NCI-H128 (cell line): ENCODE results near the gene TRERF1.
"Not testable (repeated sequence)": the region's sequence is repeated elsewhere in the genome, so short reads cannot be mapped to it uniquely, and the experiment has no call there.

Experiments
- DNase-seq: peaks from one replicate; lab custom pipeline; 2025; ENCODE audit not compliant: unreplicated experiment; lab: John Stamatoyannopoulos, UW

Gene TRERF1

GRCh38 chr6:42451333-42452170, at the start of gene TRERF1:
TSS of gene TRERF1 (minus strand) at chr6:42451926. CDS start at chr6:42269590, 182,336 bp downstream.
- DNase-seq = peak; percentile 74

DNA sequence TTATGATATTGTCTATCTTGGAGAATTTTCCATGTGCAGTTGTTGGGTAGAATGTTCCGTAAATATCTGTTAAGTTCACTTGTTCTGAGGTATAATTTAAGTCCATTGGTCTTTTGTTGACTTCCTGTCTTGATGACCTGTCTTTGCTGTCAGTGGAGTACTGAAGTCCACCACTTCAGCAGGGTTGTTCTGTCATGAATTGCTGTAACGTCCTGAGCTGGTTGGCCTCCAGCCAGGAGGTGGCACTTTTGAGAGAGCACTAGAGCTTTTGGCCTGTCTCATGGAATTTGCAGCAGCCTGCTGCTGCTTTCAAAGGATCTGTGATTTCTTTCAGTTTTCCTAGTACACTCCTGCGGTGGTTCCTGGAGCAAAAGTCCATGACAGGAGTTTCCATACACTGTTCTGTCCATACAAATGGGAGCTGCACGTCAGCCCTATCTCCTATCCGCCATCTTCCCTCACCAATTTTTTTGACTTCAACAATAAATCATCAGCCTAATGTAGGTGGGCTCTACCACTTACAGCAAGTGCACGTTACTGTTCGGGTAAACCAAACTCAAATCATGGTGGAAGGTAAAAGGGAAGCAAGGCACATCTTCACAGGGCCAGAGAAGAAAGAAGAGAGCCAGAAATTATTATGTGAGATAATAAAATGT, 46.9 kb upstream of the TRERF1 start:
- DNase-seq = no peak

DNA sequence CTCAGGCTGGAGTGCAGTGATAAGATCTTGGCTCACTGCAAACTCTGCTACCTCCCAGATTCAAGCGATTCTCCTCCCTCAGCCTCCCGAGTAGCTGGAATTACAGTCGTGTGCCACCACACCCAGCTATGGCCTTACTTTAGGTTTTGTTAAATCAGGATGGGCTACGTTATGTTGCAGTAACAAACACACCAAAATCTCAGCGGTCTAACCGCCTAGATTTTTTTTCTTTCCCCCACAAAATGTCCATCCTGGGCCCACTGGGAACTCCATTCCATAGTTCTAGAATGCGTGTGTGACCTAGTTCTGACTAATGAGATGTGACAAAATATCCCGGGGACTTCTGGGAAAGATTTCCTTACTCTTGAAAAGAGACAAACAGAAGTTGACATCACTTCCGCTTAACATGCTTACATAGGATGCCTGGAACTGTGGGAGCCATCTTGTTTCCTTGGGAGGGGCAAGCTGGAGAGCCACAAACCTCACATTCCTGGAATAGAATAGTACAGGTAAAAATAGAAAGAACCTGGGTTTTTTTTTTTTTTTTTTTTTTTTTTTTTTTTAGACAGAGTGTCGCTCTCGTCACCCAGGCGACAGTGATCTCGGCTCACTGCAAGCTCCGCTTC, 42.3 kb upstream of the TRERF1 start:
- DNase-seq = no peak

GRCh38 chr6:42488129-42488528, 36.4 kb upstream of the TRERF1 start:
- no peak for DNase-seq

DNA sequence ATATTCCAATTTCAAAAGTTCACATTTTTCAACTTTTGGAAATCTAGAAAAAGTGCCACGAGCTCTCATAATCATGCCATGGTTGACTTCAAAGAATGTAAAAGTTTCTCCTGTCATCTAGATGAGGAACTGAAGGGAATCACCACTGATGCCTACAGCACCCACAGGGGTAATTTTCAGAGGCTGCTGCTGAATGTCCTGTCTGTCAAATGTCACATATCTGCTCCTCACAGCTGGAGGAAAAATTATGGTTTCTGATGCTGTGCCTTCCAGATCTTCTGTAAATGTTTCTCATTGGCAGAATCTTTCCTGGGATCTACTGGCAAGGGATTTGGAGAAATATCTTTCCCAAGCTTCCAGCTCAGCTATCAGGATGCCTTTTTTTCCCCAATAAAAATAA, 32.5 kb upstream of the TRERF1 start:
- no peak for DNase-seq

DNA sequence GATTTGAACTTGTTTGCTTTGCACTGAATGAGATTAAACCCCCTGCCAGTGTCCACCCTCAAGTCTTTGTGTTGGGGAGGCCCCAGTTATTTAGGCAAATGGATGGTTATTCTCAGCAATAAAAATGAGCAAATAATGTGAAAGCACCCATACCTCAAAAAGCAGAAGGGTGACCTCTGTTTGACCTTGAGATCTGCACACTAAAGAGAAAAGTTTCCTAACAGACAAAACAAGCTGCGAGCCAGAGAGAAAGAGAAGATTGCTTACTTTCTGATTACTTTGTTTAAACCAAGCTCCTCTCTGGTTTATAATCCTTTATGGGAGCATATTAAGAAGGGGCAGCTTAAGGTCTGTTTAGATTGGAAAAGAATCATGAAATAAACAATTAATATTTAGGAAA, 30.4 kb upstream of the TRERF1 start:
- DNase-seq = no peak

DNA sequence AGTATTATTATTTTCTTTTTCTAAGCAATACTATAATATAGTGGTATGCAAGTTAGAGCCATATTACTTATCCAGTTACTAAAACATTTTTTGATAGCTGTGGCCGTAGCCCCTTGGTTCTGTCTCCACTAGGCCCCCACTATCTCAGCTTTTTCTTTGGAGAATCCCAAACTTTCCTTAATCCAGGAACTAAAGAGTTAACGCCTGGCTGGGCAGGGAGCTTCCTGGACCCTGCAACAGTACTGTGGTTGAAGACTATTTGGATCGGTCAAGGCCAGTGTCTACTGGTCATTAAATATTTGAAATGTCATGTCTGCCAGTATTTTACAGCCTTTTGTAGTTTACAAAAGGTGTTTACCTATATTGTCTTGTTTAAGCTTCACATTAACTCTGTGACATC, 20.0 kb upstream of the TRERF1 start:
- DNase-seq = no peak

DNA sequence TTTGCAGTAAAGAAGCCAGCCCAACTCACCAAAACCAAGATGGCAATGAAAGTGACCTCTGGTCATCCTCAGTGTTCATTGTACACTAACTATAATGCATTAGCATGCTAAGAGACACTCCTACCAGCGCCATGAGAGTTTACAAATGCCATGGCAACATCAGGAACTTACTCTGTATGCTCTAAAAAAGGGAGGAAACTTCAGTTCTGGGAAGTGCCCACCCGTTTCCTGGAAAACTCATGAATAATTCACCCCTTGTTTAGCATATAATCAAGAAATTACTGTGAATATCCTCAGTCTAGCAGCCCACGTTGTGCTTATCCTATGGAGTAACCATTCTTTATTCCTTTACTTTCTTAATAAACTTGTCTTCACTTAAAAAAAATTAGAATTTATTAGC, 19.4 kb upstream of the TRERF1 start:
- no peak for DNase-seq

GRCh38 chr6:42468273-42468672, 16.5 kb upstream of the TRERF1 start:
- DNase-seq = no peak

DNA sequence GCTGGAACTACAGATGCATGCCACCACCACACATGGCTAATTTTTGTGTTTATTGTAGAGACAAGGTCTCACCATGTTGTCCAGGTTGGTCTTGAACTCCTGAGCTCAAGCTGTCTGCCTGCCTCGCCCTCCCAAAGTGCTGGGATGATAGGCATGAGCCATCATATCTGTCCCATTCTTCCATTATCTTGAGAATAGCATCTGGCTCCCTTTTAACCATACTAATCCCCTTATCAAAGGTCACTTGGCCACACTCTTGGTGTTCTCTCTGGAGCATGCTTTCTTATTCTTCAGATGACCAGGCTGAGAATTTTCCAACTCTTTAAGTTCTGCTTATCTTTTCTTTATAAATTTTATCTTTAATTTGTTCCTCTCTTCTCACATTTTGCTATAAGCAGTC, 15.9 kb upstream of the TRERF1 start:
- DNase-seq = no peak

DNA sequence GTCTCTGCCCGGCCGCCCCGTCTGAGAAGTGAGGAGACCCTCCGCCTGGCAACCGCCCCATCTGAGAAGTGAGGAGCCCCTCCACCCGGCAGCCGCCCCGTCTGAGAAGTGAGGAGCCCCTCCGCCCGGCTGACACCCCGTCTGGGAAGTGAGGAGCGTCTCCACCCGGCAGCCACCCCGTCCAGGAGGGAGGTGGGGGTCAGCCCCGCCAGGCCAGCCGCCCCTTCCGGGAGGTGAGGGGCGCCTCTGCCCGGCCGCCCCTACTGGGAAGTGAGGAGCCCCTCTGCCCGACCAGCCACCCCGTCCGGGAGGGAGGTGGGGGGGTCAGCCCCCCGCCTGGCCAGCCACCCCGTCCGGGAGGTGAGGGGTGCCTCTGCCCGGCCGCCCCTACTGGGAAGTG, 14.7 kb upstream of the TRERF1 start:
- not testable (repeated sequence) for DNase-seq

DNA sequence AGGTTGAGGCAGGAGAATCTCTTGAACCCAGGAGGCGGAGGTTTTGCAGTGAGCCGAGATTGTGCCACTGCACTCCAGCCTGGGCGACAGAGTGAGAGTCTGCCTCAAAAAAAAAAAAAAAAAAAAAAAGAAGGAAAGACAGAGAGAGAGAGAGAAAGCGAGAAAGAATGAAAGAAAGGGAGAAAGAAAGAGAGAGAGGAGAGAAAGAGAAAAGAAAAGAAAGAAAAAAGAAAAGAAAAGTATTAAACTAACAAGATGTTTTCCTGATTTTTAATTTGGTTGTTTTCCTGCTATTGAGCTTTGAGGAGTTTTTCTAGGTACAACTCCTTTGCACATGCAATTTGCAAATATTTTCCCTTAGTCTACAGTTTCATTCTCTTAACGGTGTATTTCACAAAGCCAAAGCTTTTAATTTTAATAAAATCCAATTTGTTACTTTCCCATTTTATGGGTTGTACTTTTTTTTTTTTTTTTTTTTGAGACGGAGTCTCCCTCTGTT, 10.8 kb upstream of the TRERF1 start:
- DNase-seq = no peak

DNA sequence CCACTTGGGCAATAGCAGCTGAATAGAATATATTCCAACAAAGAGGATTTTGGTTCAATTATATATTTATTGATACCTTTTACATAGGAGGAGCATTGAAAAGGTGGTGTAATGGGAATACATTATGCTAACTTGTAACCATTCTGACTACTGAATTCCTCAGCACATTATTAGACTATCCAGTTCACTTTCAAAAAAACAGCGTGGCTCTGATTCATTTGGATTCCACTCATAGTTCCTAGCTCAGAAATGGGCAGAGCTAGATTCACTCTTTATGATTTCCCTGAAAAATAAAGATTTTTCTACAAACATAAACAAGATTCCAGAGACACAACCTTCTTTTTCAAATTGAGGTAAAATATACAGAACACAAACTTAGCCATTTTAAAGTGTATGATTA, 9.2 kb upstream of the TRERF1 start:
- no peak for DNase-seq

DNA sequence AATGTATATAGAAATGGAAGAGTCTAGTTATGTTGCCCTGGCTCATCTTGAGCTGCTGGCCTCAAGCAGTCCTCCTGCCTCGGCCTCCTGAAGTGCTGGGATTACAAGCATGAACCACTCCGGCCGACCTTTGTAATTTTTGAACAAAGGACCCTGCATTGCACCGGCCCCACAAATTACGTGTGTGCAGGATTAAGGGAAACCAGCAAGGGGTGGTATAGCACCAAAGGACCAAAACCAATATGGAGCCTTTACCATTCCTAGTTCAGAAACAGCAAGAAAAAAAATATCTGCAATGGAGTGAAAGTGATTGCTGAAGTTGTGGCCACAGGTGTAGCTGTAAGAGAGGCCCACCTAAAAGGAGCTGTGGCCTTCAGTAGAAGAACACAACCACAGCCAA, 8.2 kb upstream of the TRERF1 start:
- no peak for DNase-seq

GRCh38 chr6:42454428-42454791, 2.7 kb upstream of the TRERF1 start:
- no peak for DNase-seq

GRCh38 chr6:42453654-42454427, 2.1 kb upstream of the TRERF1 start:
- no peak for DNase-seq

DNA sequence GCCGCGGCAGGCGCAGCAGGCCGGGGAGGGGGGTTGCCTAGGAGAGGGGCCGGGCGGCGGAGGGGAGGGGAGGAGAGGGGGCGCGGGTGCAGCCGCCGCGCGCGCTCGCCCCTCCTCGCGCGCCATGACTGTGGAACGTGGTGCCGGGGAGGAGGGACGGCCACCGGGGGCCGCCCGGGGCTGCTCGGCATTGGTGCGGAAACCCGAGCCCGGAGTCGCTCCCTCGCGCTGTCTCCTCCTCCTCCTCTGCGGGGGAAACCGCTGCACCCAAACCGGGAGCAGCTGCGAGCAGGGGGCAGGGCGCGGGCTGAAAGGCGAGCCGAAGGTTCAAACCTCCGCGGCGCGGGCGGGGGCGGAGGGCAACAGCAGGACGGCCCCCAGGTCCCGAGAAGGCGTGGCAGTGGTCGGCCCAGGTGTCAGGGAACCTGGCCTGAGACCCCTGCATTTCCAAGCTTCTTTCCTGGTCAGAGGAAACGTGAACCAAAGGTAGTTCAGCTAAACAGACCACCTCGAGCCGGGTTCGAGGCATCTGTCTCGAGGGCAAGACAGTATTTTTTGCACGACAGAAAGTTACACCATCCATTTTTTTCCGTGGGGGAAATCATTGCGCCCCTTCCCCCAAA, 1.4 kb upstream of the TRERF1 start:
- DNase-seq = peak; percentile 94

GRCh38 chr6:42452171-42453030, 675 bp upstream of the TRERF1 start:
- peak; percentile 94 for DNase-seq

GRCh38 chr6:42450477-42451332, 1.0 kb downstream of the TRERF1 start:
- DNase-seq = no peak
